GM18511 (cell line): ENCODE data around the gene MAGI1.

Experiments
- ATAC-seq: cut with Tn5 transposase; IDR thresholded peaks from one replicate; pipeline ENCODE4 v1.9.1; 2021; ENCODE audit warnings: mild to moderate bottlenecking, moderate library complexity; ENCODE audit not compliant: unreplicated experiment

Gene MAGI1

GRCh38 chr3:65655061-65655460, 383.7 kb downstream of the MAGI1 start:
- no peak for ATAC-seq

GRCh38 chr3:65653731-65654130, 385.0 kb downstream of the MAGI1 start:
- no peak for ATAC-seq

- no peak for ATAC-seq
Measured at GRCh38 chr3:65650247-65650646, 388.5 kb downstream of the MAGI1 start.

- no peak for ATAC-seq
Measured at GRCh38 chr3:65647369-65647768, 391.3 kb downstream of the MAGI1 start.

GRCh38 chr3:65642883-65643282, 395.8 kb downstream of the MAGI1 start:
- no peak for ATAC-seq

GRCh38 chr3:65641777-65642176, 396.9 kb downstream of the MAGI1 start:
- ATAC-seq: no peak

- ATAC-seq: no peak
Measured at GRCh38 chr3:65641045-65641444, 397.7 kb downstream of the MAGI1 start.

- ATAC-seq: no peak
Measured at GRCh38 chr3:65639444-65639843, 399.3 kb downstream of the MAGI1 start.

- no peak for ATAC-seq
Measured at GRCh38 chr3:65638301-65638700, 400.4 kb downstream of the MAGI1 start.

GRCh38 chr3:65636326-65636725, 402.4 kb downstream of the MAGI1 start:
- no peak for ATAC-seq

GRCh38 chr3:65635657-65636056, 403.1 kb downstream of the MAGI1 start:
- no peak for ATAC-seq

GRCh38 chr3:65633018-65633638, 405.6 kb downstream of the MAGI1 start:
- ATAC-seq: no peak

- ATAC-seq: no peak
Measured at GRCh38 chr3:65632414-65632813, 406.3 kb downstream of the MAGI1 start.

- no peak for ATAC-seq
Measured at GRCh38 chr3:65628978-65629377, 409.7 kb downstream of the MAGI1 start.

- ATAC-seq: no peak
Measured at GRCh38 chr3:65627062-65627461, 411.7 kb downstream of the MAGI1 start.

GRCh38 chr3:65625305-65625704, 413.4 kb downstream of the MAGI1 start:
- no peak for ATAC-seq

GRCh38 chr3:65623362-65623761, 415.4 kb downstream of the MAGI1 start:
- ATAC-seq: no peak

- no peak for ATAC-seq
Measured at GRCh38 chr3:65619888-65620287, 418.8 kb downstream of the MAGI1 start.

GRCh38 chr3:65619451-65619881, 419.3 kb downstream of the MAGI1 start:
- ATAC-seq: no peak

- no peak for ATAC-seq
Measured at GRCh38 chr3:65618599-65618998, 420.1 kb downstream of the MAGI1 start.

GRCh38 chr3:65617787-65618186, 420.9 kb downstream of the MAGI1 start:
- no peak for ATAC-seq

GRCh38 chr3:65617209-65617608, 421.5 kb downstream of the MAGI1 start:
- no peak for ATAC-seq

GRCh38 chr3:65616563-65616962, 422.2 kb downstream of the MAGI1 start:
- no peak for ATAC-seq
